H1 (cell line): ENCODE results near the gene KDM6A. TPM values are rescaled to one million over a fixed set of nuclear protein-coding genes. Genes with fewer than 3 reads are reported as not detected.

ENCODE experiments used
- FOSL1 ChIP-seq: IDR thresholded peaks from 2 replicates; pipeline ENCODE4 v1.6.1; 2011; ENCODE audit warnings: mild to moderate bottlenecking, low read depth, low read length, moderate library complexity; ENCODE audit not compliant: insufficient read depth
- KDM4A ChIP-seq: IDR thresholded peaks from one replicate; pipeline ENCODE4 v1.7.1; 2012; ENCODE audit warnings: low read depth, mild to moderate bottlenecking, moderate library complexity, low read length, inconsistent platforms; ENCODE audit not compliant: severe bottlenecking
- TAF1 ChIP-seq: IDR thresholded peaks from 2 replicates; pipeline ENCODE4 v1.6.1; 2011; ENCODE audit warnings: mild to moderate bottlenecking, low read depth, low read length
- polyA plus RNA-seq, 7 experiments: library from polyadenylated mRNA; depleted of rRNA in 3 of 7; stranded (reverse) in 5 of 7; unstranded in 2 of 7; fragments of >200 nt in 5 of 7; fragments of 200-250 nt in 2 of 7; gene quantifications; 1 replicate in 5 of 7; 2 replicates in 1 of 7; 4 replicates in 1 of 7; pipeline versions ENCODE4 v1.2.1 to v1.2.3, GENCODE V29; 2011 to 2013; ENCODE audit warnings: missing spikeins in 2 of 7, mixed read lengths in 2 of 7
- total RNA-seq: library from RNA; stranded (reverse); fragmentation: NEBNext Ultra II Directional; extraction: Animal tissue kit (Norgen Biotek cat#: 25700); gene quantifications from 2 replicates; pipeline ENCODE4 v1.2.1, GENCODE V29; 2021
- TF ChIP-seq, protein P1 (sequence below): IDR thresholded peaks from 2 replicates; pipeline ENCODE4 v1.6.1; 2012; ENCODE audit warnings: inconsistent platforms

Gene KDM6A
- total and polyA plus RNA-seq, 2 of the 8 experiments (the other 6 are each of a cell fraction or from before 2014, with no cell fraction given), result 43.5 to 58.4 TPM

DNA sequence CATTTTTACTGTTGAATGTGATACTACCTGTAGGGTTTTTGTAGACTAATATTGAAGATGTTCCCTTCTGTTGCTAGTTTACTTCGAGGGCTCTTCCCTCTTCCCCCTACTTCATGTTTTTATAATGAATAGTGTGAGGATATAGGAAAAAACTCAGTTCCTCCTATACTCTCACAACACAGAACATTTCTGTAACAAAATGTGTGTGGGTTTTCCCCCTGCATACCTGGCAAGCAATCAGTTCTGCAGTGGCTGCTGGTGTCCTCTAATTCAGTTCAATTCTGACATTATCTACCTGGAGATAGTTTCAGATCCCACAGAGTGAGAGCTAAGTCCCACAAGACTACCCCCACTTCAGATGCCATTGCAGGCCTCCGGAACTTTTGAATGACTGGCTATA, 107.9 kb downstream of the KDM6A start (continued):
- TF ChIP-seq, protein P1, sequence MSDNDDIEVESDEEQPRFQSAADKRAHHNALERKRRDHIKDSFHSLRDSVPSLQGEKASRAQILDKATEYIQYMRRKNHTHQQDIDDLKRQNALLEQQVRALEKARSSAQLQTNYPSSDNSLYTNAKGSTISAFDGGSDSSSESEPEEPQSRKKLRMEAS, result no peak
- TF ChIP-seq TAF1, result no peak
- no peak for TF ChIP-seq KDM4A
- TF ChIP-seq FOSL1, result no peak
- TF ChIP-seq, all 59 proteins: peak for 0
